Endothelial cell of umbilical vein (primary cell): Measurements from ENCODE around the gene CYP8B1. TPM values are rescaled to one million over a fixed set of nuclear protein-coding genes. Genes with fewer than 3 reads are reported as not detected.

Source experiments
- BruUV-seq: library from RNA; stranded (reverse); fragments of 400-500 nt; replicated peaks from 2 replicates; lab custom pipeline; 2021; lab: Mats Ljungman, UMichigan
- CTCF ChIA-PET: fragments of 300-600, 350-600 bp; sonication (Branson Sonifier 250); formaldehyde crosslinking; loops from one replicate; lab custom pipeline; 2021; ENCODE audit warnings: antibody characterized with exemption, inconsistent platforms; lab: Charles Lee
- POLR2A ChIA-PET: fragments of 300-600, 350-600 bp; sonication (Branson Sonifier 250); formaldehyde crosslinking; loops from one replicate; lab custom pipeline; 2021; ENCODE audit warnings: antibody characterized with exemption, inconsistent platforms; lab: Charles Lee
- DNase-seq: peaks from one replicate; pipeline ENCODE4 v3.0.0-alpha.2; 2011; ENCODE audit warnings: low read depth, low spot score
- FAIRE-seq: peaks from 2 replicates; lab custom pipeline; 2011; peaks lifted over from hg19 to GRCh38; lab: Jason Lieb, UNC
- H2AFZ ChIP-seq: 2 replicates; pipeline ENCODE4 v1.6.0; 2012; ENCODE audit warnings: low read depth, low read length, control low read depth, inconsistent platforms
- H3K27ac ChIP-seq: 2 replicates; pipeline ENCODE4 v1.5.1; 2011; ENCODE audit warnings: low read depth, mild to moderate bottlenecking, control low read depth, low read length, moderate library complexity; ENCODE audit not compliant: insufficient read depth
- H3K27me3 ChIP-seq, 2 experiments: 2 replicates each; pipeline versions ENCODE4 v1.6.0 to v1.6.1; 2011; ENCODE audit warnings: low read length in 2 of 2, mixed read lengths in 1 of 2; ENCODE audit not compliant: control insufficient read depth in 2 of 2, insufficient read depth in 2 of 2
- H3K36me3 ChIP-seq, 2 experiments: 2 replicates in 1 of 2; 3 replicates in 1 of 2; pipeline ENCODE4 v1.5.1; 2011; ENCODE audit warnings: low read length in 2 of 2, mild to moderate bottlenecking in 1 of 2, moderate library complexity in 1 of 2; ENCODE audit not compliant: control insufficient read depth in 2 of 2, insufficient read depth in 2 of 2; ENCODE audit errors: extremely low read depth in 1 of 2
- H3K4me1 ChIP-seq: 3 replicates; pipeline ENCODE4 v1.5.1; 2011; ENCODE audit warnings: mild to moderate bottlenecking, low read length; ENCODE audit not compliant: control insufficient read depth, insufficient read depth; ENCODE audit errors: extremely low read depth
- H3K4me2 ChIP-seq: 2 replicates; pipeline ENCODE4 v1.6.1; 2011; ENCODE audit warnings: low read length, control low read depth, mixed read lengths; ENCODE audit not compliant: insufficient read depth
- H3K4me3 ChIP-seq, 3 experiments: fragments of 200-600 bp in 1 of 3; sonication (generic), shearing (Covaris generic) in 1 of 3; replicated peaks in 1 of 3; 2 replicates each; pipeline ENCODE4 v1.5.1; 2011 to 2016; ENCODE audit warnings: control low read depth in 3 of 3, low read length in 3 of 3, mild to moderate bottlenecking in 2 of 3, inconsistent platforms in 1 of 3, low read depth in 1 of 3, moderate library complexity in 1 of 3; ENCODE audit not compliant: insufficient read depth in 1 of 3
- H3K79me2 ChIP-seq: 2 replicates; pipeline ENCODE4 v1.6.0; 2012; ENCODE audit warnings: low read length, inconsistent platforms; ENCODE audit not compliant: control insufficient read depth, insufficient read depth
- H3K9ac ChIP-seq: replicated peaks from 2 replicates; pipeline ENCODE3; 2011; ENCODE audit warnings: low read length, control low read depth; ENCODE audit not compliant: insufficient read depth; ENCODE audit errors: extremely low read depth
- H3K9me1 ChIP-seq: replicated peaks from 3 replicates; pipeline ENCODE4 v1.6.0; 2011; ENCODE audit warnings: mild to moderate bottlenecking, low read length; ENCODE audit not compliant: control insufficient read depth, insufficient read depth; ENCODE audit errors: extremely low read depth
- H3K9me3 ChIP-seq: replicated peaks from 2 replicates; pipeline ENCODE4 v1.5.1; 2012; ENCODE audit warnings: low read length, inconsistent platforms; ENCODE audit not compliant: control insufficient read depth, insufficient read depth
- H4K20me1 ChIP-seq: replicated peaks from 2 replicates; pipeline ENCODE3; 2011; ENCODE audit warnings: mild to moderate bottlenecking, low read length; ENCODE audit not compliant: control insufficient read depth, insufficient read depth; ENCODE audit errors: extremely low read depth
- EZH2 ChIP-seq: IDR thresholded peaks from 2 replicates; pipeline ENCODE4 v1.6.1; 2012; ENCODE audit warnings: borderline replicate concordance, low read depth, mild to moderate bottlenecking, moderate library complexity, low read length, inconsistent platforms; ENCODE audit not compliant: severe bottlenecking
- GATA2 ChIP-seq: IDR thresholded peaks from 2 replicates; pipeline ENCODE4 v1.7.0; 2011; ENCODE audit warnings: low read depth, mild to moderate bottlenecking, moderate library complexity, mixed read lengths, low read length; ENCODE audit not compliant: insufficient read length, insufficient read depth
- JUN ChIP-seq: IDR thresholded peaks from 2 replicates; pipeline ENCODE4 v1.6.1; 2011; ENCODE audit warnings: borderline replicate concordance, low read depth; ENCODE audit not compliant: insufficient read length, insufficient read depth
- MAX ChIP-seq: IDR thresholded peaks from 2 replicates; pipeline ENCODE4 v1.6.1; 2011; ENCODE audit not compliant: insufficient read depth, insufficient read length
- MYC ChIP-seq: IDR thresholded peaks from one replicate; pipeline ENCODE4 v1.6.1; 2011; ENCODE audit warnings: mild to moderate bottlenecking, low read depth, low read length
- POLR2A ChIP-seq: IDR thresholded peaks from 2 replicates; pipeline ENCODE4 v1.6.1; 2012; ENCODE audit warnings: low read depth, mild to moderate bottlenecking, control low read depth, low read length
- dilution Hi-C: fragments of 300-500 bp; cut with MboI; formaldehyde crosslinking; loops from one replicate; pipeline ENCODE4 v1.15.0; 2019; ENCODE audit warnings: low sequenced_read_pairs; ENCODE audit not compliant: extremely low pct_ligation_motif_present
- intact Hi-C: fragments of 100-400 bp; cut with micrococcal nuclease; formaldehyde crosslinking; loops from one replicate; pipeline ENCODE4 v1.10.0; 2022
- polyA plus RNA-seq, 4 experiments: library from polyadenylated mRNA; depleted of rRNA in 3 of 4; stranded (reverse) in 3 of 4; unstranded in 1 of 4; fragments of >200 nt; gene quantifications; 2 replicates each; pipeline versions ENCODE4 v1.2.1 to v1.2.3, GENCODE V29; 2011 to 2012; ENCODE audit warnings: missing spikeins in 1 of 4
- total RNA-seq: library from RNA; stranded (reverse); gene quantifications from 2 replicates; pipeline ENCODE4 v1.2.3, GENCODE V29; 2021

Gene CYP8B1
- total and polyA plus RNA-seq, 2 donors (not counting 3 experiments of a cell fraction or from before 2014, with no cell fraction given) = not detected

- Histone ChIP-seq H4K20me1 (no peaks in the 10 kb centered on the region), H3K36me3 (no peaks in the 10 kb centered on the region), H3K79me2 (no peaks in the 10 kb centered on the region), H3K9ac (no peak overlapping the region), H3K27me3 (peaks cover 14 to 18% of the 10 kb centered on the region in 2 experiments), H3K9me3 (no peaks in the 10 kb centered on the region), H3K27ac (no peak overlapping the region), H3K4me2 (no peak overlapping the region), H3K9me1 (no peaks in the 10 kb centered on the region), H3K4me3 (no peak overlapping the region), H2AFZ (peak overlapping the region; percentile 77), H3K4me1 (no peaks in the 10 kb centered on the region)
- intact Hi-C loops = no loop called here
- BruUV-seq = no TSS peak
- POLR2A ChIA-PET = no interaction called here
- DNase-seq = no peak
- dilution Hi-C loops = no loop called here
- FAIRE-seq = no peak
- CTCF ChIA-PET = no interaction called here
- TF ChIP-seq POLR2A (no peak), EZH2 (peak; percentile 53), JUN (no peak)
Observed at GRCh38 chr3:42906848-42907183, 31.1 kb upstream of the CYP8B1 start.

GRCh38 chr3:42906070-42906847 is 30.6 kb upstream of the CYP8B1 start, which contains the start of gene ZNF662:
TSS of gene ZNF662 (plus strand) at chr3:42906142. CDS start at chr3:42908115, 1,973 bp downstream.
- ChIA-PET CTCF (no interaction called here), POLR2A (no interaction called here)
- FAIRE-seq (no peak), DNase-seq (no peak)
- no peak within 1 kb of the TSS for H3K9ac ChIP-seq
- H3K9me1 ChIP-seq = no peaks in the 10 kb centered on the region
- H2AFZ ChIP-seq = peak within 1 kb of the TSS; percentile 77
- no peaks in the 10 kb centered on the region for H3K79me2 ChIP-seq
- BruUV-seq = no TSS peak
- intact Hi-C loops = no loop called here
- no peaks in the 10 kb centered on the region for H4K20me1 ChIP-seq
- dilution Hi-C loops = no loop called here
- no peaks in the 10 kb centered on the region for H3K36me3 ChIP-seq
- peaks cover 14 to 18% of the 10 kb centered on the region in 2 experiments for H3K27me3 ChIP-seq
- TF ChIP-seq MYC (no peak), GATA2 (no peak), EZH2 (peak; percentile 83), MAX (no peak)
- H3K27ac ChIP-seq = no peak within 1 kb of the TSS
- H3K4me1 ChIP-seq = no peaks in the 10 kb centered on the region
- H3K4me2 ChIP-seq = no peak within 1 kb of the TSS
- peak within 1 kb of the TSS in 1 of 3 experiments; percentile 16 for H3K4me3 ChIP-seq
- H3K9me3 ChIP-seq = no peaks in the 10 kb centered on the region
